NCI-H748 (cell line): Measurements from ENCODE around the gene ONECUT2.
A peak's percentile ranks its signal among the peaks of the same experiment; 100 is the strongest.

Source experiments
- DNase-seq: peaks from one replicate; lab custom pipeline; 2025; ENCODE audit not compliant: unreplicated experiment; lab: John Stamatoyannopoulos, UW

ONECUT2 gene

GRCh38 chr18:57431002-57431382, 4.2 kb upstream of the ONECUT2 start:
- DNase-seq = no peak

- no peak for DNase-seq
Measured at GRCh38 chr18:57431467-57432080, 3.6 kb upstream of the ONECUT2 start.

- DNase-seq = no peak
Measured at GRCh38 chr18:57432140-57432539, 3.0 kb upstream of the ONECUT2 start.

- no peak for DNase-seq
Measured at GRCh38 chr18:57432751-57433400, 2.3 kb upstream of the ONECUT2 start.

GRCh38 chr18:57433482-57433881, 1.7 kb upstream of the ONECUT2 start:
- DNase-seq = no peak

- peak; percentile 60 for DNase-seq
Measured at GRCh38 chr18:57433934-57434535, 1.1 kb upstream of the ONECUT2 start.

GRCh38 chr18:57435846-57436190, 644 bp downstream of the ONECUT2 start:
- peak; percentile 65 for DNase-seq

- peak; percentile 65 for DNase-seq
Measured at GRCh38 chr18:57436191-57436964, 1.2 kb downstream of the ONECUT2 start.

GRCh38 chr18:57436965-57437333, 1.8 kb downstream of the ONECUT2 start:
- DNase-seq = no peak

GRCh38 chr18:57437402-57437765, 2.2 kb downstream of the ONECUT2 start:
- peak; percentile 79 for DNase-seq

GRCh38 chr18:57437766-57438671, 2.8 kb downstream of the ONECUT2 start:
- DNase-seq = peak; percentile 96

GRCh38 chr18:57438743-57439608, 3.8 kb downstream of the ONECUT2 start:
- peak; percentile 60 for DNase-seq

- DNase-seq = no peak
Measured at GRCh38 chr18:57439609-57439968, 4.4 kb downstream of the ONECUT2 start.

- no peak for DNase-seq
Measured at GRCh38 chr18:57439985-57440330, 4.8 kb downstream of the ONECUT2 start.

- no peak for DNase-seq
Measured at GRCh38 chr18:57440331-57441070, 5.3 kb downstream of the ONECUT2 start.

- no peak for DNase-seq
Measured at GRCh38 chr18:57441071-57441794, 6.1 kb downstream of the ONECUT2 start.

GRCh38 chr18:57443247-57443646, 8.1 kb downstream of the ONECUT2 start:
- DNase-seq = no peak

- no peak for DNase-seq
Measured at GRCh38 chr18:57443702-57444101, 8.5 kb downstream of the ONECUT2 start.

- DNase-seq = no peak
Measured at GRCh38 chr18:57444301-57444759, 9.2 kb downstream of the ONECUT2 start.
